Nephron progenitor cell (in vitro differentiated cells): ENCODE results near the gene RTEL1.

Experiments
- DNase-seq: peaks from one replicate; pipeline ENCODE4 v3.0.0; 2021
- H3K27ac Mint-ChIP-seq: 2 replicates; pipeline ENCODE4 v1.8.0; 2021; ENCODE audit warnings: mild to moderate bottlenecking, moderate library complexity, mixed read lengths
- H3K27me3 Mint-ChIP-seq: 2 replicates; pipeline ENCODE4 v1.8.0; 2021; ENCODE audit warnings: mild to moderate bottlenecking, low read depth, mixed read lengths; ENCODE audit not compliant: poor library complexity
- H3K36me3 Mint-ChIP-seq: 2 replicates; pipeline ENCODE4 v1.8.0; 2021; ENCODE audit warnings: low read depth, mixed read lengths
- H3K4me1 Mint-ChIP-seq: 2 replicates; pipeline ENCODE4 v1.8.0; 2021; ENCODE audit warnings: mixed read lengths
- H3K4me3 Mint-ChIP-seq: 2 replicates; pipeline ENCODE4 v1.8.0; 2021; ENCODE audit warnings: mild to moderate bottlenecking, moderate library complexity, mixed read lengths
- H3K9me3 Mint-ChIP-seq: 2 replicates; pipeline ENCODE4 v1.8.0; 2021; ENCODE audit warnings: mild to moderate bottlenecking, moderate library complexity, mixed read lengths
- TF ChIP-seq, protein P1 (sequence below): fragments of 200-600 bp; sonication (generic); IDR thresholded peaks from 2 replicates; pipeline ENCODE4 v1.5.0; 2021; ENCODE audit warnings: antibody characterized with exemption

RTEL1 gene

GRCh38 chr20:63620991-63621390 lies 37.1 kb upstream of the RTEL1 start:
- Mint-ChIP-seq H3K4me1 (peaks cover 22% of the 10 kb centered on the region), H3K9me3 (peaks cover 9% of the 10 kb centered on the region), H3K36me3 (peaks cover 62% of the 10 kb centered on the region), H3K27me3 (peaks cover 3% of the 10 kb centered on the region), H3K4me3 (peak overlapping the region; percentile 31), H3K27ac (peak overlapping the region; percentile 66)
- DNase-seq = no peak
- TF ChIP-seq, protein P1, sequence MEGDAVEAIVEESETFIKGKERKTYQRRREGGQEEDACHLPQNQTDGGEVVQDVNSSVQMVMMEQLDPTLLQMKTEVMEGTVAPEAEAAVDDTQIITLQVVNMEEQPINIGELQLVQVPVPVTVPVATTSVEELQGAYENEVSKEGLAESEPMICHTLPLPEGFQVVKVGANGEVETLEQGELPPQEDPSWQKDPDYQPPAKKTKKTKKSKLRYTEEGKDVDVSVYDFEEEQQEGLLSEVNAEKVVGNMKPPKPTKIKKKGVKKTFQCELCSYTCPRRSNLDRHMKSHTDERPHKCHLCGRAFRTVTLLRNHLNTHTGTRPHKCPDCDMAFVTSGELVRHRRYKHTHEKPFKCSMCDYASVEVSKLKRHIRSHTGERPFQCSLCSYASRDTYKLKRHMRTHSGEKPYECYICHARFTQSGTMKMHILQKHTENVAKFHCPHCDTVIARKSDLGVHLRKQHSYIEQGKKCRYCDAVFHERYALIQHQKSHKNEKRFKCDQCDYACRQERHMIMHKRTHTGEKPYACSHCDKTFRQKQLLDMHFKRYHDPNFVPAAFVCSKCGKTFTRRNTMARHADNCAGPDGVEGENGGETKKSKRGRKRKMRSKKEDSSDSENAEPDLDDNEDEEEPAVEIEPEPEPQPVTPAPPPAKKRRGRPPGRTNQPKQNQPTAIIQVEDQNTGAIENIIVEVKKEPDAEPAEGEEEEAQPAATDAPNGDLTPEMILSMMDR = no peak

DNA sequence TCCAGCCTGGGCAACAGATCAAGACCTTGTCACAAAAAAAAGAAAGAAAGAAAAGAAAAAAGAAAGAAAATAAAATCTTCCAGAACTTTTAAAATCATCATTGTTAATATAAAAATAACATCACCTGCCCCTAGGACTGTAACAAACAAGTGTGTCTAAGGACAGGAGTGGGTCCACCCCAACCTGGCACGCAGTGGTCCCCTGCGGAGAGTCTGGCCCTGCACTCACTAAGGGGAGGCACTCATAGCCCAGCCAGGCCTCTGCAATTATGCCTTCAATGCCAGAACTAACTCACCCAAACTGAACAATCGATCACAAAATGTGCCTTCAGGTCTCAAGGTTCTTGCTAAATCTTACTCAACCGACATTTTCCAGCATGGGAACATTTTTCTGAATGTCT lies 36.0 kb upstream of the RTEL1 start:
- Mint-ChIP-seq H3K36me3 (peaks cover 51% of the 10 kb centered on the region), H3K9me3 (no peaks in the 10 kb centered on the region), H3K27me3 (peaks cover 3% of the 10 kb centered on the region), H3K27ac (no peak overlapping the region), H3K4me1 (peaks cover 22% of the 10 kb centered on the region), H3K4me3 (no peak overlapping the region)
- DNase-seq = no peak
- TF ChIP-seq, protein P1 = no peak

- Mint-ChIP-seq H3K27me3 (peaks cover 3% of the 10 kb centered on the region), H3K9me3 (no peaks in the 10 kb centered on the region), H3K27ac (peak overlapping the region; percentile 6), H3K36me3 (peaks cover 47% of the 10 kb centered on the region), H3K4me1 (peaks cover 22% of the 10 kb centered on the region), H3K4me3 (no peak overlapping the region)
- DNase-seq = no peak
- TF ChIP-seq, protein P1 = no peak
Observed at GRCh38 chr20:63622732-63623131, 35.4 kb upstream of the RTEL1 start.

- peaks cover 3% of the 10 kb centered on the region for H3K27me3 Mint-ChIP-seq
- no peak overlapping the region for H3K4me3 Mint-ChIP-seq
- H3K4me1 Mint-ChIP-seq = peaks cover 38% of the 10 kb centered on the region
- no peaks in the 10 kb centered on the region for H3K9me3 Mint-ChIP-seq
- peak overlapping the region; percentile 48 for H3K27ac Mint-ChIP-seq
- TF ChIP-seq, protein P1 = no peak
- peaks cover 39% of the 10 kb centered on the region for H3K36me3 Mint-ChIP-seq
- no peak for DNase-seq
Observed at GRCh38 chr20:63624486-63624885, 33.6 kb upstream of the RTEL1 start.

DNA sequence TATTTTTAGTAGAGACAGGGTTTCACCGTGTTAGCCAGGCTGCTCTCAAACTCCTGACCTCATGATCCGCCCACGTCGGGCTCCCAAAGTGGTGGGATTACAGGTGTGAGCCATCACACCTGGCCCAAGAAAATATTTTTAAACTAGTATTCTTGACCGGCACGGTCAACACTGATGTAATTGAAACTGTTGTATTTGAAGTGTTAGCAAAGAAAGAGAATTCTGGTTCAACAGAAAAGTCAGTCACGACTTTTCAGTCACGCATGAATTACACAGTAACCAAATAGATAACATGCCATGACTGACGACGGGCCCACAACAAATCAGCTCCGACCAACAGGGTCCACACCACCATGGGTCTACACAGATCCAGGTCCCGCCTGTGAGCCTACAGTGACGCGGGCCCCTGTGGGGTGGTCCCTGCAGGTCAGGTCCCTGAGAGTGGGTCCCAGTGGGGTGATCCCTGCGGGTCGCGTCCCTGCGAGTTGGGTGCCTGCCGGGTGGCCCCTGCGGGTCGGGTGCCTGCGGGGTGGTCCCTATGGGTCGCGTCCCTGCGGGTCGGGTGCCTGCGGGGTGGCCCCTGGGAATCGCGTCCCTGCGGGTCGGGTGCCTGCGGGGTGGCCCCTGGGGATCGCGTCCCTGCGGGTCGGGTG lies 32.2 kb upstream of the RTEL1 start:
- DNase-seq = no peak
- peak overlapping the region; percentile 79 for H3K4me3 Mint-ChIP-seq
- H3K9me3 Mint-ChIP-seq = no peaks in the 10 kb centered on the region
- H3K27ac Mint-ChIP-seq = peak overlapping the region; percentile 39
- H3K4me1 Mint-ChIP-seq = peaks cover 34% of the 10 kb centered on the region
- peaks cover 39% of the 10 kb centered on the region for H3K36me3 Mint-ChIP-seq
- peaks cover 3% of the 10 kb centered on the region for H3K27me3 Mint-ChIP-seq
- TF ChIP-seq, protein P1 = no peak

DNA sequence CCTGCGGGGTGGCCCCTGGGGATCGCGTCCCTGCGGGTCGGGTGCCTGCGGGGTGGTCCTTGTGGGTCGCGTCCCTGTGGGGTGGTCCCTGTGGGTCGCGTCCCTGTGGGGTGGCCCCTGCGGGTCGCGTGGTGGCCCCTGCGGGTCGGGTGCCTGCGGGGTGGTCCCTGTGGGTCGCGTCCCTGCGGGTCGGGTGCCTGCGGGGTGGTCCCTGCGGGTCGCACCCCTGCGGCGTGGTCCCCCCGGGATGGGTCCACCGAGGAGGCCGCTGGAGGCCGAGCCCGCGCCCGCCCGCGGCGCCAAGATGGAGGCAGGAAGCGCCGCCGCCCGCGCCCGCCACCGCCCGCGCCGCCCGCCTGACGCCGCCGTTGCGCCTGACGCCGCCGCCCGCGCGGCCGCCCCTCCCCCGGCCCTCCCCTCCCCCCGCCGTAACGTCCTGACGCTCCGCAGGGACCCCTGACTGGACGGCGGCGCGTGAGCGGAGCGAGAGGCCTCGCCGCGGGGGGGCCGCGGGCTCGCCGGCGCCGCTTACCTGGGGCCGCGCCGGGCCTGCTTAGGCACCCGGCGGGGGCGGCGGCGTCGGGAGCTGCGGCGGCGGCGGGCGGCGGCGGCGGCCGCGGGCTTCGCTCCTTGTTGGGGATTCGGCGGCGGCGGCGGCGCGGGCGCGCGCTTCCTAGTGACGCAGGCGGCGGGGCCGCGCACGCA lies 31.5 kb upstream of the RTEL1 start, which contains the start of gene GMEB2:
TSS of gene GMEB2 (minus strand) at position 678 of the 705 bp plus-strand sequence. CDS start 7,704 bp downstream, outside the sequence.
- H3K9me3 Mint-ChIP-seq = no peaks in the 10 kb centered on the region
- H3K27me3 Mint-ChIP-seq = peaks cover 3% of the 10 kb centered on the region
- H3K4me1 Mint-ChIP-seq = peaks cover 37% of the 10 kb centered on the region
- TF ChIP-seq, protein P1 = no peak
- H3K4me3 Mint-ChIP-seq = peak within 1 kb of the TSS; percentile 85
- peaks cover 36% of the 10 kb centered on the region for H3K36me3 Mint-ChIP-seq
- H3K27ac Mint-ChIP-seq = peak within 1 kb of the TSS; percentile 39
- DNase-seq = peak; percentile 96
